NCI-H1436 (cell line): ENCODE measurements around the gene ZSWIM6.

Source experiments
- DNase-seq: peaks from one replicate; lab custom pipeline; 2025; lab: John Stamatoyannopoulos, UW

ZSWIM6 gene

DNA sequence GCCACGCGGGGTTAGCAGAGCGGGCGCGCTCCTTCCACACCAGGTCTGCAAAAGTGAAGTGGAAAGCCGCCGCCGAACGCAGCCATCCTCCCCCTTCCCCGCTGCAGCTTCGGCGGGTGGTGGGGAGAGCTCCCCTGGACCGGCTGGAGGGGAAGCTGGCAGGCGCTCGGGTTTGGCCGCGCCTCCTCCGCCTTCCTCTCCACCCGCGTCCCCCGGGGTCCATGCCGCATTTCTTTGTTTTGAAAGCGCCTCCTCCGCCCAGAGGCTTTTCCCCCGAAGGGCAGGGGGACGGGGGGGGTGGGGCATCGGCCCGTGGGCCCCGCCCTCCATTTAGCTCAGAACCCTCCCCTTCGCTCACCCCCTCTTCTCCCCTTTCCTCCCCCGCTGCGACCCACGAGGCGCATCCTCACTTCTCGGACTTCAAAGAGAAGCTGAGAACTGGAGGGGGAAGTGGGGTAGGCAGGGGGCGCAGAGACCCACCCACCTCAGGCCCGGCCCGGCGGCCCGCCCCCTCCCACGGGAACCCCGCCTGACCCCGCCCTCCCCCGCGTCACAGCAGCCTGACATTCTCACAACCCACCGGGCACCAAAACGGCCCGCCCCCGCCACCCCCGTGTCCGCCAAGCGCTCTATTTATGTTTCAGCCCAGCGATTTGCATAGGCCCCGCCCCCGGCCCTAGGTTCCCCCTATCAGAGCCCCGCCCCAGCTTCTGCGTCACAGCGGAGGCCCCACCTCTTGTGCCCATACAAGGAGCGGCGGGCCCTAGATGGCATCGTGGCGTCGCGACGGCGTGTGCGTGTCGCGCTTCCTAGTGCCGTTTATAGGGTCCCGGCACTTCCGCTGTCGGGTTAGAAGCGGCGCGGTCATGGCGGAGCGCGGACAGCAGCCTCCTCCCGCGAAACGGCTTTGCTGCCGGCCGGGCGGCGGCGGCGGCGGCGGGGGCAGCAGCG lies at the start of gene ZSWIM6:
Gene ZSWIM6, plus strand, starts transcription at position 852 of the 951 bp plus-strand sequence. Its CDS starts 15 bp downstream, at position 867.
- DNase-seq: peak; percentile 99

DNA sequence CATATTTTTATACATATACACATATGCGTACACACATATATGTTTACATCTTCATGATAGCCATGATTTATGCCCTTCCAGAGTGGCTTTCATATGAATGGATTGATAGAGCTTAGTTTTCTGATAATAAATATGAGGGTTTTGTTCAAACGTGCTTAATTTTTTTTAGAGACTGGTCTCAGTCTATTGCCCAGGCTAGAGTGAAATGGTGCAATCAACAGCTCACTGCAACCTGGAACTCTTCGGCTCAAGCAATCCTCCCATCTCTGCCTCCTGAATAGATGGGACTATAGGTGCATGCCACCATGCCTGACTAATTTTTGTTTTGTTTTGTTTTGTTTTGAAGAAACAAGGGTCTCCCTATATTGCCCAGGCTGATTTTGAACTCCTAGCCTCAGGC lies 48.6 kb upstream of the ZSWIM6 start:
- no peak for DNase-seq

GRCh38 chr5:61285531-61285930 lies 46.5 kb upstream of the ZSWIM6 start:
- DNase-seq: no peak

DNA sequence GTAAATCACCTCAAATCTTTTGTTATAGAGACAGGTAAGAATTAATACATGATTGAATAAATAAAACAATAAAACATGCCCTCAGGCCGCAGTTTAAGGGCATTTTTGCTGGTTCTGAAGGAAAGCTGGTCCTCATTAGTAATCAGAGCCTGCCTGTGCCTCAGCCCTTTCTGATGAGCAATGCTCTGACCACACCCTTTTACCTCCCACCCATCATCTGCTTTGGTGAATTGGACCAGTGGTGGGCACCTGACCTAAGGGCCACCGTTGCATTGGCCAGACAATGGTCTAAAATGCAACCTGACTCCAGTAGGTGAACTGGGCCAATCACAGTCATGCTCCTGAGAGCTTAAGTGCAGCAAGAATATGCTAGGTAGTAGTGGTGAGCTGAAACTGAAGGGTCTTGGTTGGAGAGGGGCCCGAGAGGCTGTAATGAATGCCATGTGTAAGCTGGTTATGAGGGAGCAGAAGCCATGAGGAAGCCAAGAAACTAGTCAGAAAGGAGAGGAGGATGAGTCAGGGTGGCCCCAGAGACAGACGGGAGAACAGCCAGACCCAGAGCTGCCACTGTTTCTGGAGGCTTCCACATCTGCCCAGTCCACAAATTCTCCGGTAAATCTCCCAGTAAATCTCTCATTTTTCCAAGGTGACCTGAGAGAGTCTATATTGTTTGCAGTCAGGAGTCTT lies 45.5 kb upstream of the ZSWIM6 start:
- DNase-seq: no peak

- no peak for DNase-seq
Observed at GRCh38 chr5:61287474-61287873, 44.6 kb upstream of the ZSWIM6 start.

DNA sequence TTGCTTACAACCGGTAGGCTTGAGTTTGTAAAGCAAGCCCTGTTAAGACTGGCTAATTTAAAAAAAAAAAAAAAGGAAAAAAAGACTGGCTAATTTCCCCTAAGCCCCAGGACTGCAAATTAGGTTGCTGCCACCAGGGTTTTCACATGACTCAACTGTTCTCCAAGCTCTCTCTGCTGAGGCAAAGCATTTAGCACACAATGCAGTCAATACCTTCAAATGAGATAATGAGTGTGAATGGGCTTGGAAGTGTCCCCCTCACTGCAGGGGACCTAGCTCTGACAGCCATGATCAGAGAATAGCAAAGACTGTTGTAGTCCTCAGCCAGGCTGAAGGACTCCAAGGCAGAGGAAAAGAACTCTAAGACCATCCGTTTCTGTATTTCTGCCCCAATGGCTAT lies 42.8 kb upstream of the ZSWIM6 start:
- DNase-seq: no peak

GRCh38 chr5:61289669-61290306 lies 42.3 kb upstream of the ZSWIM6 start:
- no peak for DNase-seq

DNA sequence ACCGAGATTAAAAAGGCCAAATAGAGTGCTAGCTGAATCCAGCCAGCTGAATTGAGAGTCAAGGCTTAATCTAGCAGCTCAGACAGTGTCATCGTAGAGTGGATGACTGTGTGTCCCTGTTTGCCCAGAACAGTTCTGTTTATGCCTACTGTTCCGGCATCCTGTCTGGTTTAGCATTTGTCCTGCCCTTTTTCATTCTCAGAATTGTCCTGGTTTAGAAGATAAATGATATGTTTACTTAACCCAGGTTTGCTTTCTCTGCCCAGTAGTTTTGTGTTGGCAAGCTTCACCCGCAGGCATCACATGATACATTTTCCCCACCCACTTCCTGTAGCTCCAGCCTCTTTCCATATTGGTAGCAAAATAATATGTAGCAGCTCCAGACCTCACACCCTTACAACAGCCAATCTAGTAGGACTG lies 41.3 kb upstream of the ZSWIM6 start:
- DNase-seq: no peak

GRCh38 chr5:61292062-61292657 lies 39.9 kb upstream of the ZSWIM6 start:
- no peak for DNase-seq

- DNase-seq: no peak
Observed at GRCh38 chr5:61293071-61293470, 39.0 kb upstream of the ZSWIM6 start.

DNA sequence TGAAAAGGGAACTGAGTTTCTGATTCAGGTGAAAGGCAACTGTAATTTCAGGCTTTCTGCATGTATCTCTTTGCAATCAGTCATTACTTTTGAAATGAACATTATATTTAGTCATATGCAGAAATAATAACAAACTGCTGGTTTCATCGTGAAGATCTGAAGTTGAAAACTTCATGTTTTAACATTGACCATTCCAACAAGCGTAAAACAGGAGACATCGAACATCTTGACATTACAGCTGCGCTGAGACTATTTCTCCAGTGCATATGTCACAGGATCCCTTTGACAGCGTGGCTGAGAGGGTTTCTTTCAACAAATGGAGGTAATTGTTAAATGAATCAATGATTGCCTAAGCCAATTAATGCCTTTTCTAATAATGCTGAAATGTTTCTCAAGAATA lies 38.2 kb upstream of the ZSWIM6 start:
- no peak for DNase-seq

- no peak for DNase-seq
Observed at GRCh38 chr5:61295365-61295764, 36.7 kb upstream of the ZSWIM6 start.

GRCh38 chr5:61298066-61298465 lies 34.0 kb upstream of the ZSWIM6 start:
- no peak for DNase-seq

GRCh38 chr5:61298580-61298979 lies 33.5 kb upstream of the ZSWIM6 start:
- DNase-seq: no peak

DNA sequence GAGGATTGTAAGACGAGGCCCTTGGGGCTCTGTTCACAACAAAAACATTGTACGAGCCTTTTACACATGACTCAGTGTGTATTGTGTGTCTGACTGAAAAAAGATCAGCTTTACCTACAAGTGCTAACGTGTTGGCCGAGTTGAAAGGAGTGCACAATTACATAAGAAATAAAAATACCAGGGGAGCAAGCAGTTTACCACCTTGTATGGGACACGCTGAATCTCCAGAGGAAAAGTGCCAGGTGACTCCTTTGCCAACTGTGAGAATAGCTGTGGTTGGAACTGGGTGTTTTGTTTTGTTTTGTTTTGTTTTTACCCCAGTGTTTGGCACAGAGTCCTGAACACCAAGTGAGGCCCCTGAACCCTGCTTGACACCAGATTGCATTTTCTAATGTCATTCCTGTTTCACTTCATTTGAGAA lies 32.8 kb upstream of the ZSWIM6 start:
- no peak for DNase-seq

DNA sequence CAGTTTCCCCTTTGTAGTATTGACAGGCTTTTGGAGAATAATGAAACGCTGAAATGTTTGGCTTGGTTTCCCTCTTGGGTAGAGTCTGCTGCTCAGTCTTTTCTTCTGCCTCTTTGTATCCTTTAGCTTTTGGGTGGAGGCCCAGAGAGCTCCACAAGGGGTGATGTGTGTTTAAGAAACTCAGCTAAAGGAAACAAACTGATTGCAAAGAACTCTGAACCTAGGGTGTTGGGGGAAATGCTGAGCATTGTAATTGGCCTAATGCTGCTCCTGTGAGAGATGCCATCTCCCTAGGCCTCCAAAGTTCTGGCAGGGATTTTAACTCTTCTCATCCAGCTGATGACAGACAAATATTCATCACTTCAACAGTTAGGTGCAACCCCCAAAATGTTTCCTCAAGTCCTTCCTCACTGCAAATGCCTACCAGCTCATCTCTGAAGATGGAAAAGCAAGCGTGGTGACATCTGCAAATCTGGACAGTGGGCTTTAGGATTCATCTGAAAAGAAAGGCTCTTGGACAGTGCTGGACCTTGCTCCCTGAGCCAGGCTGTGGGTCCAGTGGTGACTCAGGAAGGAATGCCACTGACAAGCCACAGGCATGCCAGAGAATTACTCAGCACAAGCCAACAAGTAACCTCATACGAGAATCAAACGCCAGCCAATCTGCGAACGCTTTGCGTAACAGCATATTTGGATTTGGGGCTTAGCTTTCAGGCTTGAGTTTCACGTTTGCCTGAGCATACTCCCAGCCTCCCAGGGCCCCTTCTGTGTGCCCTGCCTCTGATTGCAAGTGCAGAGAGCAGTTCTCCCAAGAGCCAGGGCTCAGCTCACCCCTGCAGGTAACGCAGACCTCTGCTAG lies 30.5 kb upstream of the ZSWIM6 start:
- DNase-seq: no peak

DNA sequence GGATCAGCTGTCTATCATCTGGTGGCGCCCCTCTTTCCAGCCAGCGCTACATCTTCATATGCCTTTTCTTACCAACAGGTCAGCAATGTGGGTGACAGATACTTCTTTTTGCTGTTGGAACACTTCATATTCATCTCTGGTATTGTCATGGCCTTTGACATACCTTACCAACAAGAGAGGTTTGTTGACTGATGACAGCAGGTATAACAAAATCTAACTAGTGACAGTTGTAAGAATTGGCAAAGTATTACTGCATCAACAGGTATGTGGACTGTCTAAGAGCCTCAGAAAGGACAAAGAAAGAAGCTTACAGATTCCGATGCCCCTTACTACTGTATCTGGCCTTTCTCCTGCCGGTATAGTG lies 29.9 kb upstream of the ZSWIM6 start:
- no peak for DNase-seq

GRCh38 chr5:61303346-61303745 lies 28.7 kb upstream of the ZSWIM6 start:
- no peak for DNase-seq

DNA sequence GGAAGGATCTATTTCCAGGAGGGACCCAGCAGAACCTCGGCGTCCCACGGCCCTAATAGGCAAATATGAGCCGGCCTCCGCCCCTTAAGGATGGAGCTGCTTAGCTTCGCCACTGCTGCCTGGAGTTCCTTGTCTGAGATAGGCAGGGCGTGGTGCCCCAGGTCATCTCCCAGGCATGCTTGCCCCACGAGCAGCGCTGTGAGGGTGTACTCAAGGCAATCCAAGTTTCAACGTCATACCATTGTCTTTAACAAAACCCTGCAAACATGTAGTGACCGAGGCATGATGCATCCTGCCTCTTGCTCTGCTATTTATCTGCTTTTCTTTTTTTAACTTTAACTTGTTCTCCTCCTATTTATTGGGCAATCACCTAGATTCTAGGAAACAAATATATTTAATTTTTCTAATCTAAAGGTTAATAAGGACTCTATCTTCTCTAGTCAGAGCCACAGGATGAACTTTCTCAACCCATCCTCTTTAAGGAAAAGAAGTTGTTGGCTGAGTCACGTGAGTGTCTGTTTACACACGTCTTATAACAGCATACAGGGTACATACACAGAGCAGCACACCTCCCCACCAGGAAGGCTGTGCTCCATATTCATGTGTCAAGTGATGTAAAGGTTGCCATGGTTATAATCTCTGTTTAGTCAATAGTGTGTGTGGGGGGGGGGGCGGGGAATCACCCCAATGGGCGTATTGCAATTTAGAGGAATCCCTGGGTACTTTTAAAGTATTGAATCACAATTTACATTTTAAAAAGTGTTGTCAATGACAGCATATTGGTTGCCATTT lies 27.3 kb upstream of the ZSWIM6 start:
- DNase-seq: peak; percentile 18

DNA sequence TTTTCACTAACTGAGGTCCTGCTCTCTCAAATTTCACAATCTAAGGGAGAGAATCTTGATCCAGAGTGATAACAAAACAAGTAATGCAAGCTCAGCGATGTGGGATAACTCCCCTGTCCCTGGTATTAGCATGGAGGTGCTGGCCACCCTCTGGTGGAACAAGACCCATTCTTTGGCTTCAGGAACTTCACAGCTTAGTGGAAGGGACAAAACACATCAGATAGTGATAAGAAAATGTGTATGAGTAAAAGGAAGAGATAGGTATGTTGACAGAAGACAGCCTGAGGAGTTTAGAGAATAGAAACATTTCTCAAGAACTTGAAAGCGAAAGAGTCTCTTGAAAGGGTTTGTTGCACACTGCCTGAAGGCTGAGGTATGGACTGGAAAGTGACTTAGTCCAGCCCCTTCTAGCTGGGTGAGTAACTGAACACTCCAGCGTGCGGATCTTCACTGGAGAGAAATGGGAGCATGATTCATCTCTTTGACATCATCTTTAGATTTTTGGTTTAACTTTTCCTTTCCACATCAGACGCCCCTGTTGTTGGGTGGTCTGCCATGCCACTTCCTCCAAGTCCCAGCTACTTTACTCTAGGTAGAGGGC lies 25.4 kb upstream of the ZSWIM6 start:
- DNase-seq: no peak
